Measurements from ENCODE around the gene TNN. TPM values are rescaled to one million over a fixed set of nuclear protein-coding genes. Genes with fewer than 3 reads are reported as not detected.
A peak's percentile ranks its signal among the peaks of the same experiment; 100 is the strongest.

Gene TNN
- total RNA-seq, 1 donor from 2014 or later = 0.25 TPM

DNA sequence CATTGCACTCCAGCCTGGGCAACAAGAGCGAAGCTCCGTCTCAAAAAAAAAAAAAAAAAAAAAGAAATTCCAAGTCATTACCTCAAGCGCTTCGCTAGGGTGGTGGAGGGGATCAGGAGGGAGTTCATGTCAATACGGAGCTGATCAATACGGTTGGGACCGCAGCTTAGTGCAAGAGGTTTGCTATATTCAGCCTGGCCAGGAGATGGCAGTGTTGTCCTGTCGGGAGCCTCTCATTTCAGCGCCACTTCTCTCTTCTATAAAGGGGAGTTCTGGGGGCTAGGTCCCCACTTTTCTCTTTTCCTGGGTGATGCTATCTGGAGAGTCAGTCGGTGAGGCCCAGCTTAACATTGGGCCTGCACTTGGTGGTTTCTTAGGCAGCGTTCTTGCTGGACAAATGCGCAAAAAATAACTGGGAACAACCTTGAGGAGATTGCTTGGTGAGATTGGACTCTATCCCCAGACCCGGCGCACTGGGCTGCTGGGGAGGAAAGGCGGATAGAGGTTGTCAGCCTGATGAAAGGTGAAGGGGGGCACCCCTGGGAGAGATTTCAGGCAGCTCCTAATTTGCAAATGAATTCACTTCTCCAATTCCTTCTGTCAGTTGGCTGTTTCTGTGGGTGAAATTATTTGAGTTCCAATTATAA lies 84.5 kb downstream of the TNN start:
- Mint-ChIP-seq H3K36me3 (ENCODE audit: low read depth) (no peaks in the 10 kb centered on the region), H3K9me3 (ENCODE audit: low read depth) (no peaks in the 10 kb centered on the region), H3K27ac (ENCODE audit: unreplicated experiment) (no peak overlapping the region), H3K27me3 (ENCODE audit: low read depth) (peaks cover 48% of the 10 kb centered on the region), H3K4me1 (ENCODE audit: low read depth) (peaks cover 12% of the 10 kb centered on the region), H3K4me3 (ENCODE audit: unreplicated experiment) (peak overlapping the region; percentile 42)
- TF ChIP-seq CTCF (IDR thresholded peaks at IDR 0.05) = peak; percentile 91
- no peak for DNase-seq (ENCODE audit: low spot score)

- Mint-ChIP-seq H3K27ac (ENCODE audit: unreplicated experiment) (no peak overlapping the region), H3K27me3 (ENCODE audit: low read depth) (peaks cover 38% of the 10 kb centered on the region), H3K4me3 (ENCODE audit: unreplicated experiment) (no peak overlapping the region), H3K36me3 (ENCODE audit: low read depth) (no peaks in the 10 kb centered on the region), H3K4me1 (ENCODE audit: low read depth) (peaks cover 12% of the 10 kb centered on the region), H3K9me3 (ENCODE audit: low read depth) (no peaks in the 10 kb centered on the region)
- no peak for DNase-seq (ENCODE audit: low spot score)
- peak; percentile 93 for TF ChIP-seq CTCF (IDR thresholded peaks at IDR 0.05)
These were observed 87.2 kb downstream of the TNN start for GRCh38 chr1:175154629-175155472.

DNA sequence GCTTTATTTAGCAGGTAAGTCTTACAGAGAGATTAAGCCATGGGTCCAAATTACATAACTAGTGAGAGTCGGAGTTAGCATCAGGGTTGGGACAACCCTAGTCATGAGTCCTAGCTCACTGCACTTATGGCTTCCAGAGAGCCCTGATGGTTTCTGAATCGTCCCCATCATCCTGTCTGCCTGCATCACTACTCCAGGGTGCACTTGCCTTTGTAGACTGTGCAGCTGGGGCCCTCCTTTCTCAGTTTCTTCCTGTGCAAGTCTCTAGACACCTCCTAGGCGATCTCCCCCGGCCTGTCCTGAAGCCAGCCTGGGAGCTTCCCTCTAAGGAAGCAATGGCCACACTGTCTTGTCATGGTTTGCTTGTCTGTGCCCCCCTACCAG lies 87.8 kb downstream of the TNN start:
- Mint-ChIP-seq H3K9me3 (ENCODE audit: low read depth) (no peaks in the 10 kb centered on the region), H3K27me3 (ENCODE audit: low read depth) (peaks cover 38% of the 10 kb centered on the region), H3K4me1 (ENCODE audit: low read depth) (peaks cover 10% of the 10 kb centered on the region), H3K4me3 (ENCODE audit: unreplicated experiment) (no peak overlapping the region), H3K27ac (ENCODE audit: unreplicated experiment) (no peak overlapping the region), H3K36me3 (ENCODE audit: low read depth) (no peaks in the 10 kb centered on the region)
- no peak for TF ChIP-seq CTCF (IDR thresholded peaks at IDR 0.05)
- DNase-seq (ENCODE audit: low spot score) = no peak

DNA sequence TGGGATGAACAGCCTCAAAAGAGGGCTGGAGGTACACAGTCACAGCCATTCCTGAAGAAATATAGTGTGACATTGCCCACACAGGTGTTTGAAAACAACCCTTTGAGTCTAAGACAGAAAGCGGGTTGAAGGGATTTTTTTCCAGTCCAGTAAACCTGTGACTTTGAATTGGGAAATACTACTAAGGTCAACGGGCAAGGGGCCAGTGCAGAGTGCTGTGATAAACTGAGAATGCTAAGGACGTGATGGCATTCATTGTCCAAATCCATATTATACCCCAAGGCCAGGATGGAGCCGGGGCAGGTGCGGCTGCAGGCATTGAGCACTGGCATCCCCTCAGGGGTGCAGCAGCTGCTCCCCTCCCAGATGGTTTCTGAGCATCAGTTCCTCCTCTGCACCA lies 88.3 kb downstream of the TNN start:
- Mint-ChIP-seq H3K36me3 (ENCODE audit: low read depth) (no peaks in the 10 kb centered on the region), H3K27ac (ENCODE audit: unreplicated experiment) (no peak overlapping the region), H3K27me3 (ENCODE audit: low read depth) (peaks cover 34% of the 10 kb centered on the region), H3K4me3 (ENCODE audit: unreplicated experiment) (no peak overlapping the region), H3K4me1 (ENCODE audit: low read depth) (peaks cover 5% of the 10 kb centered on the region), H3K9me3 (ENCODE audit: low read depth) (no peaks in the 10 kb centered on the region)
- no peak for DNase-seq (ENCODE audit: low spot score)
- TF ChIP-seq CTCF (IDR thresholded peaks at IDR 0.05) = no peak

GRCh38 chr1:175157200-175157599 lies 89.6 kb downstream of the TNN start:
- no peak overlapping the region for H3K27ac Mint-ChIP-seq (ENCODE audit: unreplicated experiment)
- H3K27me3 Mint-ChIP-seq (ENCODE audit: low read depth) = peaks cover 26% of the 10 kb centered on the region
- peaks cover under 1% of the 10 kb centered on the region for H3K4me1 Mint-ChIP-seq (ENCODE audit: low read depth)
- no peak for DNase-seq (ENCODE audit: low spot score)
- H3K4me3 Mint-ChIP-seq (ENCODE audit: unreplicated experiment) = no peak overlapping the region
- no peaks in the 10 kb centered on the region for H3K9me3 Mint-ChIP-seq (ENCODE audit: low read depth)
- no peak for TF ChIP-seq CTCF (IDR thresholded peaks at IDR 0.05)
- H3K36me3 Mint-ChIP-seq (ENCODE audit: low read depth) = no peaks in the 10 kb centered on the region
